Esophagus muscularis mucosa (tissue), 3 donors: ENCODE measurements around the gene TMEM138.

Experiments
- CTCF ChIP-seq, 3 experiments: fragments of 200-600 bp in 2 of 3; fragments of 450-650 bp in 1 of 3; sonication (generic) in 2 of 3; IDR thresholded peaks; one replicate each; pipeline ENCODE4 v1.5.1; 2017 to 2019; ENCODE audit warnings: antibody characterized with exemption in 3 of 3, mild to moderate bottlenecking in 2 of 3, moderate library complexity in 1 of 3
- POLR2A ChIP-seq: fragments of 450-650 bp; IDR thresholded peaks from one replicate; pipeline ENCODE4 v1.6.1; 2017; ENCODE audit warnings: antibody characterized with exemption, moderate library complexity, mild to moderate bottlenecking, low read depth
- POLR2AphosphoS5 ChIP-seq, 2 donors: sonication (generic); formaldehyde crosslinking; IDR thresholded peaks; one replicate each; pipeline ENCODE4 v1.6.1; 2017; ENCODE audit warnings: antibody characterized with exemption in 2 of 2

DNA sequence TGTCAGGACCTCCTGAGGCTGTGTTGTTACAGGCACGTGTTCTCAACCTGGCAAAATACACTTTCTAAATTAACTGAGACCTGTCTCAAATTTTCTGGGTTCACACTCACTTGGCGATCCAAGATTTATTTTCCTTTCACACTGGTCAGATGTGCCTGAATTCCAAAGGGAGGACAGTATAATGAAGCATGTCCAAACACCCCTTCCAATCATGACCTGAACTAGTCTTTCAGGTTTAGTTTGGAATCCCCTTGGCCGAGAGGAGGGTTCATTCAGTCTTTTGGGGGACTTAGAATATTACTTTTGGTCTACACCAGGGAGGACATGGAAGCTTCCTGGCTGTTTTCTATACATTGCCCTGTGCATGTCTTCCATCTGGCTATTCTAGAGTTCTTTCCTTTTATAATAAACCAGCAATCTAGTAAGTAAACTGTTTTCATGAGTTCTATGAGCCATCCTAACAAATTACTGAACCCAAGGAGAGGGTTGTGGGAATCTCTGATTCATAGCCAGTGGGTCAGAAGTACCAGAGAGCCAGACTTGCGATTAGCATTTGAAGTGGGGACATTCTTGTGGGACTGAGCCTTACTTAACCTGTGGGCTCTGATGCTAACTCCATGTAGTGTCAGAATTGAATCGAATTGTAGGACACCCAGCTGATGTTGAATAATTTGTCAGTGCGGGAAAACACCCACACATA lies 15.4 kb downstream of the TMEM138 start:
- TF ChIP-seq CTCF (IDR thresholded peaks at IDR 0.05) (no peak), POLR2A (no peak), POLR2AphosphoS5 (IDR thresholded peaks at IDR 0.05) (no peak)
